Limb (tissue), 2 donors: ENCODE measurements around the gene ADAMTSL3.
"Not testable (repeated sequence)": the region's sequence is repeated elsewhere in the genome, so short reads cannot be mapped to it uniquely, and the experiment has no call there.

Source experiments
- DNase-seq, 2 donors: peaks; one replicate each; pipeline ENCODE4 v3.0.0-alpha.2; 2016; ENCODE audit errors: extremely low spot score in 2 of 2

Gene ADAMTSL3

DNA sequence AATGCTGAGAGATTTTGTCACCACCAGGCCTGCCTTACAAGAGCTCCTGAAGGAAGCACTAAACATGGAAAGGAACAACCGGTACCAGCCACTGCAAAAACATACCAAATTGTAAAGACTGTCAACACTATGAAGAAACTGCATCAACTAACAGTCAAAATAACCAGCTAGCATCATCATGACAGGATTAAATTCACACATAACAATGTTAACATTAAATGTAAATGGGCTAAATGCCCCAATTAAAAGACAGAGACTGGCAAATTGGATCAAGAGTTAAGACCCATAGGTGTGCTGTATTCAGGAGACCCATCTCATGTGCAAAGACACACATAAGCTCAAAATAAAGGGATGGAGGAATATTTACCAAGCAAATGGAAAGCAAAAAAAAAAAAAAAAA lies 311.0 kb downstream of the ADAMTSL3 start:
- DNase-seq, result not testable (repeated sequence)

GRCh38 chr15:83970295-83970890 lies 316.5 kb downstream of the ADAMTSL3 start:
- no peak for DNase-seq

DNA sequence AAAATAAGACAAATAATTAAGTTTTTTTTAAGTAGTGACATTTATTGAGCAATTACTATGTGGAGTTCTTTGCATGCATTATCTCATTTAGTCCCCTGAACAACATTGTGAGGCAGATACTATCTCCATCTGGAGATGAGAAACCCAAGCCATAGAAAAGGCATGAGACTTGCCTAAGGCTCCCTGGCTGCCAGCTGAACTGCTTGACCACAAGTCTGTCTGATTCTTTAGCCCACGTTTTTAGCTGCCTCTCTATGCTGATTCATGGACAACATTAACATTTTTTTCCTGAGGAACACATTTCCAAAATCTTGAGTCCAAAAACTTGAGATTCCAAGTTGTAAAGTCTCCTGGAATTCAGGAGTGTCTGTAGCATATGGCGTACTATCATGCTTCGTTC lies 318.1 kb downstream of the ADAMTSL3 start:
- DNase-seq, result no peak

- DNase-seq, result no peak
These were observed 319.9 kb downstream of the ADAMTSL3 start for GRCh38 chr15:83973816-83974215.

DNA sequence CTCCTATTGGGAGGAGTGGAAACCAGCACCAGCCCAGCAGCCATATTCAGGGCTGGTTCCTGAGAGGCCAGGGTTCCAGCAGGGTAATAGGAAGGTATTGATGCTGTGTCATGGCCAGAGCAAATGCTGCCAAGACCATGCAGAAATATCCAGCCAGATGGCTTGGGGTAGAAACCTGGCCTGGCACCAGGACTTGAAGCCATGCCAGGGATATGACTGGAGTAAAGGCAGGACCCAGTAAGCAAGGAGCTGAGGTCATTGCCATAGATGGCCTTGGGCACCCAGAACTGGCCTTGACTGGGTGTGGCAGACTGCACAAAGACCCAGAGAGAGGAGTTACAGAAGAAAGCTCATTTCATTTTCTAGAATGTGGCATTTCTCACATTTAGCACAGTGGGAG lies 324.1 kb downstream of the ADAMTSL3 start:
- DNase-seq, result no peak

DNA sequence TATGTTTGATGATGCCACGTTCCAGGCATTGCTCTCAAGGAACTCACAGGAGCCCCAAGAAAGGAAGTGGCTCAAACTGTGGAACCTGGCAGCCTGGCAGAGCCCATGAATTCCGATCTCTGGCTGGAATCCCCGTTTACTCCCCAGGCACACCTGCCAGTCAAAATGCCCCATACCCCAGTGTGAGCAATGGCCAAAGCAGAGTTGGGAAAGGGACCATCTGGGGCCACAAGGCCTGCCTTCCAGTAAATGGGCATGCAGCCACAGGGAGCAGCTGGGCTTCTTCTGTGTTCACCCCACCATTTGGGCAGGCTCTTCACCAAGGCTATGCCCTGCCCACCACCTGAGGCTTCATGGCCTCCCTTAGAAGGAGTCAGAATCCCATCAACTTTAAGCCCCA lies 324.7 kb downstream of the ADAMTSL3 start:
- no peak for DNase-seq

GRCh38 chr15:83980637-83981036 lies 326.7 kb downstream of the ADAMTSL3 start:
- DNase-seq, result no peak

GRCh38 chr15:83982748-83983147 lies 328.8 kb downstream of the ADAMTSL3 start:
- DNase-seq, result no peak

DNA sequence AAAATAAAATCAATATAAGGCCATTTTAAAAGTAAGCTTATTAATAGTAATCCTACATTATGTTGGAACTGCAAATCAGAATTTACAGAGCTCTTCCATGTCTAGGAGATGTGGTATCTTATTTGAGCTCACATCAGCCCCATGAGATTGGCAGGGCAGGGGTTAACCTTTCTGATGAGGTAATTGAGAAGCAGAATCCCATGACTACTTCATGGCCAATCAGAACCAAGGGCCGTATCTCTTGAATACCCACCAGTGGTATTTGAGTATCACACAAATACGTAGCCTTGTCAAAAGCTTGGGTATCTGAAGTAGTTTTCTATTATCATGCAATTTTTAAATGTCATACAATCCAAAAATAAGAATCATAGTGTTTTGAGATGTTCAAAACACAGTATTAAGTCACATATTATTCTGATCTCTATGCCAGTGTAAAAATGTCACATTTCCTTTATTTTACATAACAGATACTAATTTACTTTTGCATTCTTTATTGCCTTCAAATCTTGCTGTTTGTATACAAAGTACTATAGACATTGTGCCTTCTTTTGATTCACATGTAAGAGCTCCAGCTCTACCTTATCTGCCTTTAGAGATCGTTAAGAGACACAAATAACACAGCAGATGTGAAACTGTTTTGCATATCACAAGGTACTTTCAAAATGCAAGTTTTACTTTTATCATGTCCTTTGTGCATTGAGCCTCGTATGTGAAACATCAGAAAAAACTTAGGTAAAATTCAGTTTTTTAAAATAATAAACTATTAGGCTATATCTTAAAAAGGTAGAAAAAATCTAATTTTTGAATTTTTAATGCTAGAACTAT lies 329.9 kb downstream of the ADAMTSL3 start:
- DNase-seq, result no peak

- no peak for DNase-seq
These were observed 330.7 kb downstream of the ADAMTSL3 start for GRCh38 chr15:83984601-83985000.

DNA sequence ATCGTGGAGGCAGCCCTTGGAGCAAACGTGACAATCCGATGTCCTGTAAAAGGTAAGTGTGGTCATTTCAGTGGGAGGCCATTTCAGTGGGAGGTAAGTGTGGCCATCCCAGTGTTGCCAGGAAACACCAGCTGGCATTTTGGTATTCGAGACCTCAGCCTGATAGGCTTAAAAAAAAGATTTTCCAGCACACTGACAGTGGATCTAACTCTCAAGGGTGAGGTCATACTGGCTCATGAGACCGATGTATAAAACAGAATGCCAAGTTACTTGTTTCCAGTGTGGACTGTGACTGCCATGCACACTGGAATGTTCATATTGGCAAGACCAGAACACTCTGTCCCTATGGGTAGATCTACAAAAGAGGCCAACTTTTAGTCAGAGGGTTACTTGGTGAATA lies 337.2 kb downstream of the ADAMTSL3 start:
- no peak for DNase-seq

- DNase-seq, result no peak
These were observed 338.6 kb downstream of the ADAMTSL3 start for GRCh38 chr15:83992324-83993031.

- no peak for DNase-seq
These were observed 339.7 kb downstream of the ADAMTSL3 start for GRCh38 chr15:83993591-83993990.

GRCh38 chr15:83998486-83998885 lies 344.6 kb downstream of the ADAMTSL3 start:
- no peak for DNase-seq

DNA sequence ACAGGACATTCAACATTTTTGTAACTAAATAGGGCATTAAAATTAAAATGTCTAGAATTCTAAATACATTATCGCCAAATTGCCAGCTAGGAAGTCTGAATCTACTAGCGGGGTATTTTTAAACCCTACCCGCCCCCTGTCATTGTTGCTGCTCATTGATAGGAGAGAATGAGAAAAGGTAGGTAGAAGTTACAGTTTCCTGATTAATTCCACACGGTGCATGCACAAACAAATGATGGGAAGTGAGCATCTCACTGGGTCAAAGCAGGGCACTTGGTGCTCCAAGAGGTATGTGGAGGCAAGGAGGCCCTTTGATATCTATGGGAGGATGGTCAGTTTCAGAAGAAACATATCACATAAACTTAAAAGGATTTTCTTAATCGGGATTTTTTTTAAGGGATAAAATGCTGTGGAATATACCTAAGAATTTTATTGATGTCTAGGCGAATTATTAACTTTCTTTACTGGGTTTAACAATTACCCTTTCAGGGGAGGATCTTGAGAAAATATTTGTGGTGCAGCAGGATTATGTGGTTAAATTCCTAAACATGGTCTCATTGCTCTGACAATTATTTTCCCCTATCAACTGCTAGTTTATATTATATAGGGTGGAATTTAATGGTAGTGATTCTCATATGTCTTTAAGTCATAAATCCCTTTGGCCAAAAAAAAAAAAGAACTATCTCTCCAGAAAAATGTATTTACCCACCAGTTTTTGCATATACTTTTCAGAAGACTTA lies 345.6 kb downstream of the ADAMTSL3 start:
- DNase-seq, result no peak

DNA sequence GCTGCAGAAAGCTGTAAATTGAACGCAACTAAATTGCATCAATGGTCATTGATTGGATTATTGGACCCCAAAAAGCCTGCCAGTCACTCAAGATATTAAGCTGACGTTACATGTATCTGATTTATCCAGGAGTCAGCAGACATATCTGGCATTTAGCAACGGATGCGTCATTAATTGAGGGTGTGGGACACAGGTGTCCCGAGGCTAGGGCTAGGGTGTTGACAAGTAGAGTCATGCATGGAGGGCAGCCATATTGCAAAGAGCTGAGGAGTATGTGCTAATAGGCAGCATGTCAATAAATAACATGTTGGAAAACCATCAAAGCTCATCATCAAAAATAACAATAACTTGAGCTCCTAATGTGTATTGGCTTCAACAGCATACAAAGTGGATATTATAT lies 347.1 kb downstream of the ADAMTSL3 start:
- DNase-seq, result no peak

DNA sequence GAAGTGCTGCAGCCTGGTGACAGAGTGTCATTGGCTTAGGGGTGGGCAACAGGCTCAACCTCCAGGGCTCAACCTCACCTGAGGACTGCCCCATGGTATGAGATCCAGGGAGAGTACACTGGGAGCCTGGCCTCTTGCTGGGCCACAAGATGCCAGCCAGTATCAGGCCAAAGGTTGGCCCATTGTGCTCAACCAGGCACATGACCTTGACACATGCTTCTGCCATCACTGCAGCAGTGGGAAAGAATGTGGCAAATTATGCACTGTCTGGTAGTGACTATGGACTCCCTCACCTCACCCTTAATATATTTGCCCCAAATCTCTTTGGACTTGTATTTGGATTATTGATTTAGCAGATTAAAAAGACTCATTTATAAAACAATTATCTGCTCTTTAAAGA lies 347.7 kb downstream of the ADAMTSL3 start:
- DNase-seq, result no peak

GRCh38 chr15:84003791-84004503 lies 350.0 kb downstream of the ADAMTSL3 start:
- DNase-seq, result no peak

DNA sequence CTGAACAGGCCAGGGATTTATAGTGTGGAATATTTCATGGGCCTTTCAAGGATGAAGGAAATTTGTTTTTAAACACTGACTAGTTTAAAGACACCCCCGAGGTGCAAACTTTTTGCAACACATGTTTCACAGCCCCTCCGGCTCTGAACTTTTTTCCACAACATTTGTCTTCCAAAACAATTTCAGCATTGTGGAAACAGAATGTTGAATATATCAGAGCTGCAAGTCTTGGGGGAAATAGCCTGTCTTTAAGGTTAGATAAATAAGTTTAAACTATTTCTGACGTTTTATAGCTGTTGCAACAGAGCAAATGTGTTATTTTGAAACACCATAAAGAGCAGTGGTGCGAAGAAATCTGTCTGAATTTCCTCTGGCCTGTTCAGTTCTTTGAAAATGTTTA lies 352.5 kb downstream of the ADAMTSL3 start:
- DNase-seq, result peak in 1 of 2 donors; percentile 58

GRCh38 chr15:84009616-84010015 lies 355.7 kb downstream of the ADAMTSL3 start:
- DNase-seq, result no peak

GRCh38 chr15:84010246-84010645 lies 356.3 kb downstream of the ADAMTSL3 start:
- no peak for DNase-seq
